WTC11 (cell line): ENCODE results near the gene ALOX12B. TPM values are rescaled to one million over a fixed set of nuclear protein-coding genes. Genes with fewer than 3 reads are reported as not detected.

Source experiments
- ATAC-seq: fragments of 200-7000 bp; cut with Tn5 transposase; 2 replicates; pipeline ENCODE4 v1.10.0; 2021; ENCODE audit warnings: mild to moderate bottlenecking, moderate library complexity
- CTCF ChIA-PET: fragments of 300-600 bp; sonication (Branson Sonifier 250); formaldehyde crosslinking; loops from one replicate; lab custom pipeline; 2021; ENCODE audit warnings: antibody characterized with exemption; lab: Charles Lee
- POLR2A ChIA-PET: fragments of 350-600 bp; sonication (Branson Sonifier 250); formaldehyde crosslinking; loops from one replicate; lab custom pipeline; 2021; ENCODE audit warnings: antibody characterized with exemption; lab: Charles Lee
- DNase-seq: peaks from one replicate; pipeline ENCODE4 v3.0.0; 2021; ENCODE audit warnings: low spot score
- H3K27ac Mint-ChIP-seq: 2 replicates; pipeline ENCODE4 v1.8.0; 2021; ENCODE audit warnings: mixed read lengths
- H3K27me3 Mint-ChIP-seq: 2 replicates; pipeline ENCODE4 v1.8.0; 2021; ENCODE audit warnings: low read depth, mild to moderate bottlenecking, moderate library complexity, mixed read lengths
- H3K36me3 Mint-ChIP-seq: 2 replicates; pipeline ENCODE4 v1.8.0; 2021; ENCODE audit warnings: mixed read lengths
- H3K4me1 Mint-ChIP-seq: 2 replicates; pipeline ENCODE4 v1.8.0; 2022; ENCODE audit warnings: mixed read lengths
- H3K4me3 Mint-ChIP-seq: 2 replicates; pipeline ENCODE4 v1.8.0; 2021; ENCODE audit warnings: mild to moderate bottlenecking, moderate library complexity, mixed read lengths
- H3K9me3 Mint-ChIP-seq: 2 replicates; pipeline ENCODE4 v1.8.0; 2021; ENCODE audit warnings: mixed read lengths
- HMGA2 ChIP-seq: fragments of 250-450 bp; sonication (Bioruptor Pico); IDR thresholded peaks from 2 replicates; pipeline ENCODE4 v1.4.0; 2021; ENCODE audit warnings: mild to moderate bottlenecking, moderate library complexity
- MYBL2 ChIP-seq: sonication (generic); formaldehyde crosslinking; IDR thresholded peaks from 2 replicates; pipeline ENCODE4 v1.8.1; 2023; ENCODE audit warnings: mild to moderate bottlenecking, moderate library complexity, missing genetic modification reagents
- NFYB ChIP-seq: sonication (generic); formaldehyde crosslinking; conservative IDR thresholded peaks from 2 replicates; pipeline ENCODE4 v1.8.0; 2022; ENCODE audit warnings: low read depth, missing genetic modification reagents
- RORB ChIP-seq: fragments of 250-450 bp; sonication (Bioruptor Pico); IDR thresholded peaks from 2 replicates; pipeline ENCODE4 v1.9.0; 2021; ENCODE audit warnings: mild to moderate bottlenecking
- TEAD4 ChIP-seq: sonication (generic); formaldehyde crosslinking; IDR thresholded peaks from 2 replicates; pipeline ENCODE4 v1.8.0; 2022; ENCODE audit warnings: mild to moderate bottlenecking, missing genetic modification reagents
- ZNF232 ChIP-seq: sonication (generic); formaldehyde crosslinking; IDR thresholded peaks from 2 replicates; pipeline ENCODE4 v1.8.0; 2022; ENCODE audit warnings: mild to moderate bottlenecking, missing genetic modification reagents
- ZNF317 ChIP-seq: sonication (generic); formaldehyde crosslinking; IDR thresholded peaks from 2 replicates; pipeline ENCODE4 v1.8.1; 2023; ENCODE audit warnings: low read depth, mild to moderate bottlenecking, moderate library complexity, missing genetic modification reagents, borderline replicate concordance
- total RNA-seq: library from RNA; stranded (reverse); gene quantifications from 3 replicates; pipeline ENCODE4 v1.2.3, GENCODE V29; 2021
- TF ChIP-seq, protein P1 (sequence below): sonication (generic); formaldehyde crosslinking; IDR thresholded peaks from 2 replicates; pipeline ENCODE4 v1.8.0; 2023; ENCODE audit warnings: missing genetic modification reagents, mild to moderate bottlenecking, borderline replicate concordance
- TF ChIP-seq, protein P2 (sequence below): sonication (generic); formaldehyde crosslinking; IDR thresholded peaks from 2 replicates; pipeline ENCODE4 v1.8.1; 2023; ENCODE audit warnings: mild to moderate bottlenecking, moderate library complexity, missing genetic modification reagents
- TF ChIP-seq, protein P3 (sequence below): sonication (generic); formaldehyde crosslinking; IDR thresholded peaks from 2 replicates; pipeline ENCODE4 v1.8.1; 2023; ENCODE audit warnings: mild to moderate bottlenecking, missing genetic modification reagents
- TF ChIP-seq, protein P4 (sequence below): sonication (generic); formaldehyde crosslinking; IDR thresholded peaks from 2 replicates; pipeline ENCODE4 v1.8.0; 2022; ENCODE audit warnings: mild to moderate bottlenecking, missing genetic modification reagents
- TF ChIP-seq, protein P5 (sequence below): sonication (generic); formaldehyde crosslinking; IDR thresholded peaks from 2 replicates; pipeline ENCODE4 v1.8.0; 2022; ENCODE audit warnings: mild to moderate bottlenecking, missing genetic modification reagents
- TF ChIP-seq, protein P6 (sequence below): fragments of 250-450 bp; sonication (Bioruptor Pico); IDR thresholded peaks from 2 replicates; pipeline ENCODE4 v1.9.0; 2021; ENCODE audit warnings: mild to moderate bottlenecking, borderline replicate concordance
- TF ChIP-seq, protein P7 (sequence below): sonication (generic); formaldehyde crosslinking; IDR thresholded peaks from 2 replicates; pipeline ENCODE4 v1.8.1; 2022; ENCODE audit warnings: mild to moderate bottlenecking, moderate library complexity, missing genetic modification reagents

Gene ALOX12B
- total RNA-seq, 1 experiment from 2014 or later, result 0.72 TPM

DNA sequence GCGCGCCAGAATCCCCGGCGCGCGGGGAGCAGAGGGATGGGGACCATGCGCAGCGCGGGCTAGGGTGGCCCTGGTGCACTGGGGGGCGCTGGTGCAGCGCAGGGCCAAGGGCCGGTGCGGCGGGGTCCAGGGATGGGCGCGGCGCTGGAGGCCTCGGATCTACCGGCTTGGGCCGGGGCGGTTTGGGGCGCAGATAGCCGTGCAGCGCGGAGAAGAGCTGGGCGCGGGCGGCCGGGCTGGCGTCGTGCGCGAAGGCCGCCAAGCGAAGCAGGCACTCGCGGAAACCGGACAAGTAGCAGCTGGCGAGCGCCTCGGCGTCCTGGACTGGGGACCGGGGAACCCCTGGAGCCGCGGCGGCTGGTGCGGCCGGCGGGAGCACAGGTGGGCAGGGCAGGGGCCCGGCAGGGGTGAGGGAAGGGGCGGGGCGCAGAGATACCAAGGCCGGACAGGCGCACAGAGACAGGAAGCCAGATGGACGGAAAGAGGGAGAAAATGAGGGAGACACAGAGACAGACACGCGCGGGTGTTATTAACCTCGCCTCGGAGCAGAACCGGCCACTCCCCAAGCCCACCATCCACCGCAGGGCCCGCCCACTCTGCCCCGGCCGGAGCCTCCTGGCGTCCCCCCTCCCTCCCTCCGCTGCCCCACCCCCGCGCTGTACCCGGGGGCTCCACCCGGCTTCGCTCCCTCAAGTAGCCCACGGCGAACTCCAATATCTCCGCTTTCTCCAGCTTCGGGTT is 34.3 kb upstream of the ALOX12B start (continued):
- TF ChIP-seq, protein P1, sequence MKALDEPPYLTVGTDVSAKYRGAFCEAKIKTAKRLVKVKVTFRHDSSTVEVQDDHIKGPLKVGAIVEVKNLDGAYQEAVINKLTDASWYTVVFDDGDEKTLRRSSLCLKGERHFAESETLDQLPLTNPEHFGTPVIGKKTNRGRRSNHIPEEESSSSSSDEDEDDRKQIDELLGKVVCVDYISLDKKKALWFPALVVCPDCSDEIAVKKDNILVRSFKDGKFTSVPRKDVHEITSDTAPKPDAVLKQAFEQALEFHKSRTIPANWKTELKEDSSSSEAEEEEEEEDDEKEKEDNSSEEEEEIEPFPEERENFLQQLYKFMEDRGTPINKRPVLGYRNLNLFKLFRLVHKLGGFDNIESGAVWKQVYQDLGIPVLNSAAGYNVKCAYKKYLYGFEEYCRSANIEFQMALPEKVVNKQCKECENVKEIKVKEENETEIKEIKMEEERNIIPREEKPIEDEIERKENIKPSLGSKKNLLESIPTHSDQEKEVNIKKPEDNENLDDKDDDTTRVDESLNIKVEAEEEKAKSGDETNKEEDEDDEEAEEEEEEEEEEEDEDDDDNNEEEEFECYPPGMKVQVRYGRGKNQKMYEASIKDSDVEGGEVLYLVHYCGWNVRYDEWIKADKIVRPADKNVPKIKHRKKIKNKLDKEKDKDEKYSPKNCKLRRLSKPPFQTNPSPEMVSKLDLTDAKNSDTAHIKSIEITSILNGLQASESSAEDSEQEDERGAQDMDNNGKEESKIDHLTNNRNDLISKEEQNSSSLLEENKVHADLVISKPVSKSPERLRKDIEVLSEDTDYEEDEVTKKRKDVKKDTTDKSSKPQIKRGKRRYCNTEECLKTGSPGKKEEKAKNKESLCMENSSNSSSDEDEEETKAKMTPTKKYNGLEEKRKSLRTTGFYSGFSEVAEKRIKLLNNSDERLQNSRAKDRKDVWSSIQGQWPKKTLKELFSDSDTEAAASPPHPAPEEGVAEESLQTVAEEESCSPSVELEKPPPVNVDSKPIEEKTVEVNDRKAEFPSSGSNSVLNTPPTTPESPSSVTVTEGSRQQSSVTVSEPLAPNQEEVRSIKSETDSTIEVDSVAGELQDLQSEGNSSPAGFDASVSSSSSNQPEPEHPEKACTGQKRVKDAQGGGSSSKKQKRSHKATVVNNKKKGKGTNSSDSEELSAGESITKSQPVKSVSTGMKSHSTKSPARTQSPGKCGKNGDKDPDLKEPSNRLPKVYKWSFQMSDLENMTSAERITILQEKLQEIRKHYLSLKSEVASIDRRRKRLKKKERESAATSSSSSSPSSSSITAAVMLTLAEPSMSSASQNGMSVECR (CRISPR knock-in tag), result peak; percentile 87; the same call in 1 of the 2 replicates
- TF ChIP-seq NFYB (no peak), RORB (CRISPR knock-in tag) (no peak), ZNF317 (no peak), HMGA2 (CRISPR knock-in tag) (no peak)
- TF ChIP-seq, protein P2, sequence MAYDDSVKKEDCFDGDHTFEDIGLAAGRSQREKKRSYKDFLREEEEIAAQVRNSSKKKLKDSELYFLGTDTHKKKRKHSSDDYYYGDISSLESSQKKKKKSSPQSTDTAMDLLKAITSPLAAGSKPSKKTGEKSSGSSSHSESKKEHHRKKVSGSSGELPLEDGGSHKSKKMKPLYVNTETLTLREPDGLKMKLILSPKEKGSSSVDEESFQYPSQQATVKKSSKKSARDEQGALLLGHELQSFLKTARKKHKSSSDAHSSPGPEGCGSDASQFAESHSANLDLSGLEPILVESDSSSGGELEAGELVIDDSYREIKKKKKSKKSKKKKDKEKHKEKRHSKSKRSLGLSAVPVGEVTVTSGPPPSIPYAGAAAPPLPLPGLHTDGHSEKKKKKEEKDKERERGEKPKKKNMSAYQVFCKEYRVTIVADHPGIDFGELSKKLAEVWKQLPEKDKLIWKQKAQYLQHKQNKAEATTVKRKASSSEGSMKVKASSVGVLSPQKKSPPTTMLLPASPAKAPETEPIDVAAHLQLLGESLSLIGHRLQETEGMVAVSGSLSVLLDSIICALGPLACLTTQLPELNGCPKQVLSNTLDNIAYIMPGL (CRISPR knock-in tag), result peak; percentile 98
- TF ChIP-seq, protein P3, sequence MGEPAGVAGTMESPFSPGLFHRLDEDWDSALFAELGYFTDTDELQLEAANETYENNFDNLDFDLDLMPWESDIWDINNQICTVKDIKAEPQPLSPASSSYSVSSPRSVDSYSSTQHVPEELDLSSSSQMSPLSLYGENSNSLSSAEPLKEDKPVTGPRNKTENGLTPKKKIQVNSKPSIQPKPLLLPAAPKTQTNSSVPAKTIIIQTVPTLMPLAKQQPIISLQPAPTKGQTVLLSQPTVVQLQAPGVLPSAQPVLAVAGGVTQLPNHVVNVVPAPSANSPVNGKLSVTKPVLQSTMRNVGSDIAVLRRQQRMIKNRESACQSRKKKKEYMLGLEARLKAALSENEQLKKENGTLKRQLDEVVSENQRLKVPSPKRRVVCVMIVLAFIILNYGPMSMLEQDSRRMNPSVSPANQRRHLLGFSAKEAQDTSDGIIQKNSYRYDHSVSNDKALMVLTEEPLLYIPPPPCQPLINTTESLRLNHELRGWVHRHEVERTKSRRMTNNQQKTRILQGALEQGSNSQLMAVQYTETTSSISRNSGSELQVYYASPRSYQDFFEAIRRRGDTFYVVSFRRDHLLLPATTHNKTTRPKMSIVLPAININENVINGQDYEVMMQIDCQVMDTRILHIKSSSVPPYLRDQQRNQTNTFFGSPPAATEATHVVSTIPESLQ (CRISPR knock-in tag), result 0 out of 2 replicates have a peak, but pooled peaks have one; percentile 59
- TF ChIP-seq, protein P4, sequence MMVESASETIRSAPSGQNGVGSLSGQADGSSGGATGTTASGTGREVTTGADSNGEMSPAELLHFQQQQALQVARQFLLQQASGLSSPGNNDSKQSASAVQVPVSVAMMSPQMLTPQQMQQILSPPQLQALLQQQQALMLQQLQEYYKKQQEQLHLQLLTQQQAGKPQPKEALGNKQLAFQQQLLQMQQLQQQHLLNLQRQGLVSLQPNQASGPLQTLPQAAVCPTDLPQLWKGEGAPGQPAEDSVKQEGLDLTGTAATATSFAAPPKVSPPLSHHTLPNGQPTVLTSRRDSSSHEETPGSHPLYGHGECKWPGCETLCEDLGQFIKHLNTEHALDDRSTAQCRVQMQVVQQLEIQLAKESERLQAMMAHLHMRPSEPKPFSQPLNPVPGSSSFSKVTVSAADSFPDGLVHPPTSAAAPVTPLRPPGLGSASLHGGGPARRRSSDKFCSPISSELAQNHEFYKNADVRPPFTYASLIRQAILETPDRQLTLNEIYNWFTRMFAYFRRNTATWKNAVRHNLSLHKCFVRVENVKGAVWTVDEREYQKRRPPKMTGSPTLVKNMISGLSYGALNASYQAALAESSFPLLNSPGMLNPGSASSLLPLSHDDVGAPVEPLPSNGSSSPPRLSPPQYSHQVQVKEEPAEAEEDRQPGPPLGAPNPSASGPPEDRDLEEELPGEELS (CRISPR knock-in tag), result peak; percentile 48; the same call in 1 of the 2 replicates
- TF ChIP-seq, protein P5, sequence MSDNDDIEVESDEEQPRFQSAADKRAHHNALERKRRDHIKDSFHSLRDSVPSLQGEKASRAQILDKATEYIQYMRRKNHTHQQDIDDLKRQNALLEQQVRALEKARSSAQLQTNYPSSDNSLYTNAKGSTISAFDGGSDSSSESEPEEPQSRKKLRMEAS, result peak; percentile 60; the same call in 1 of the 2 replicates

DNA sequence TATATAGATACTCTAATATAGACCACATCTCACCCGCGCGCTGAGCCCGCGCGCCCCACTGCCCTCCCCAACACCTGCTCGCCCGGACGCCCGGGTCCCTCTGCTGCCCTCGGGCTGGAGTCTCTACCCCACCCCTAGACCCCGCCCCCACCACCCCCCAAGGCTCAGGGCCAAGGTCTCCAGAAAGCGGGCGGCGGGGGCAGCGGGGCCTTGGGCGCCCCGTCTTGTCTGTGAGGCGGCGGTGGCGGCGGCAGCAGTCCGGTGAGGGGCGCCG is 33.8 kb upstream of the ALOX12B start:
- ATAC-seq (no peak), DNase-seq (no peak)
- H3K27me3 Mint-ChIP-seq, result peaks cover 73% of the 10 kb centered on the region
- POLR2A ChIA-PET, result interaction anchor here (1.0 kb wide), 1 partner anchor 42 kb away, joined by 3 read pairs; no protein-coding TSS in a partner anchor
- no peak overlapping the region for H3K27ac Mint-ChIP-seq
- H3K36me3 Mint-ChIP-seq, result no peaks in the 10 kb centered on the region
- no peaks in the 10 kb centered on the region for H3K9me3 Mint-ChIP-seq
- CTCF ChIA-PET, result interaction anchor here (0.8 to 9.8 kb wide), 8 partner anchors 13 to 179 kb away, joined by 3 to 118 read pairs (median 11); partner anchors contain the start of gene AURKB
- peak overlapping the region; percentile 85 for H3K4me3 Mint-ChIP-seq
- peaks cover 17% of the 10 kb centered on the region for H3K4me1 Mint-ChIP-seq
- TF ChIP-seq, protein P3 (CRISPR knock-in tag), result no peak
- TF ChIP-seq, protein P6, sequence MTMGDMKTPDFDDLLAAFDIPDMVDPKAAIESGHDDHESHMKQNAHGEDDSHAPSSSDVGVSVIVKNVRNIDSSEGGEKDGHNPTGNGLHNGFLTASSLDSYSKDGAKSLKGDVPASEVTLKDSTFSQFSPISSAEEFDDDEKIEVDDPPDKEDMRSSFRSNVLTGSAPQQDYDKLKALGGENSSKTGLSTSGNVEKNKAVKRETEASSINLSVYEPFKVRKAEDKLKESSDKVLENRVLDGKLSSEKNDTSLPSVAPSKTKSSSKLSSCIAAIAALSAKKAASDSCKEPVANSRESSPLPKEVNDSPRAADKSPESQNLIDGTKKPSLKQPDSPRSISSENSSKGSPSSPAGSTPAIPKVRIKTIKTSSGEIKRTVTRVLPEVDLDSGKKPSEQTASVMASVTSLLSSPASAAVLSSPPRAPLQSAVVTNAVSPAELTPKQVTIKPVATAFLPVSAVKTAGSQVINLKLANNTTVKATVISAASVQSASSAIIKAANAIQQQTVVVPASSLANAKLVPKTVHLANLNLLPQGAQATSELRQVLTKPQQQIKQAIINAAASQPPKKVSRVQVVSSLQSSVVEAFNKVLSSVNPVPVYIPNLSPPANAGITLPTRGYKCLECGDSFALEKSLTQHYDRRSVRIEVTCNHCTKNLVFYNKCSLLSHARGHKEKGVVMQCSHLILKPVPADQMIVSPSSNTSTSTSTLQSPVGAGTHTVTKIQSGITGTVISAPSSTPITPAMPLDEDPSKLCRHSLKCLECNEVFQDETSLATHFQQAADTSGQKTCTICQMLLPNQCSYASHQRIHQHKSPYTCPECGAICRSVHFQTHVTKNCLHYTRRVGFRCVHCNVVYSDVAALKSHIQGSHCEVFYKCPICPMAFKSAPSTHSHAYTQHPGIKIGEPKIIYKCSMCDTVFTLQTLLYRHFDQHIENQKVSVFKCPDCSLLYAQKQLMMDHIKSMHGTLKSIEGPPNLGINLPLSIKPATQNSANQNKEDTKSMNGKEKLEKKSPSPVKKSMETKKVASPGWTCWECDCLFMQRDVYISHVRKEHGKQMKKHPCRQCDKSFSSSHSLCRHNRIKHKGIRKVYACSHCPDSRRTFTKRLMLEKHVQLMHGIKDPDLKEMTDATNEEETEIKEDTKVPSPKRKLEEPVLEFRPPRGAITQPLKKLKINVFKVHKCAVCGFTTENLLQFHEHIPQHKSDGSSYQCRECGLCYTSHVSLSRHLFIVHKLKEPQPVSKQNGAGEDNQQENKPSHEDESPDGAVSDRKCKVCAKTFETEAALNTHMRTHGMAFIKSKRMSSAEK (CRISPR knock-in tag), result no peak
- no peak for TF ChIP-seq TEAD4 (CRISPR knock-in tag)
- TF ChIP-seq, protein P7, sequence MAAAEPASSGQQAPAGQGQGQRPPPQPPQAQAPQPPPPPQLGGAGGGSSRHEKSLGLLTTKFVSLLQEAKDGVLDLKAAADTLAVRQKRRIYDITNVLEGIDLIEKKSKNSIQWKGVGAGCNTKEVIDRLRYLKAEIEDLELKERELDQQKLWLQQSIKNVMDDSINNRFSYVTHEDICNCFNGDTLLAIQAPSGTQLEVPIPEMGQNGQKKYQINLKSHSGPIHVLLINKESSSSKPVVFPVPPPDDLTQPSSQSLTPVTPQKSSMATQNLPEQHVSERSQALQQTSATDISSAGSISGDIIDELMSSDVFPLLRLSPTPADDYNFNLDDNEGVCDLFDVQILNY (CRISPR knock-in tag), result no peak
- TF ChIP-seq MYBL2 (CRISPR knock-in tag), result no peak
- no peak for TF ChIP-seq ZNF232 (CRISPR knock-in tag)
